ENCODE data around the gene LRP1.

Gene LRP1

GRCh38 chr12:57157588-57158173 is 29.4 kb downstream of the LRP1 start:
- no peak for DNase-seq

- no peak for DNase-seq
Observed at GRCh38 chr12:57158186-57158585, 29.9 kb downstream of the LRP1 start.

GRCh38 chr12:57158665-57159064 is 30.4 kb downstream of the LRP1 start:
- no peak for DNase-seq

- DNase-seq = no peak
Observed at GRCh38 chr12:57159311-57159710, 31.0 kb downstream of the LRP1 start.

- DNase-seq = no peak
Observed at GRCh38 chr12:57160040-57160439, 31.8 kb downstream of the LRP1 start.

GRCh38 chr12:57160741-57161140 is 32.5 kb downstream of the LRP1 start:
- no peak for DNase-seq

- DNase-seq = no peak
Observed at GRCh38 chr12:57161491-57161890, 33.2 kb downstream of the LRP1 start.

GRCh38 chr12:57162553-57163125 is 34.4 kb downstream of the LRP1 start:
- no peak for DNase-seq

- no peak for DNase-seq
Observed at GRCh38 chr12:57164454-57164853, 36.2 kb downstream of the LRP1 start.

GRCh38 chr12:57164966-57165625 is 36.8 kb downstream of the LRP1 start:
- DNase-seq = no peak

- no peak for DNase-seq
Observed at GRCh38 chr12:57165741-57166140, 37.5 kb downstream of the LRP1 start.

GRCh38 chr12:57166971-57167371 is 38.7 kb downstream of the LRP1 start:
- peak; percentile 36 for DNase-seq

- no peak for DNase-seq
Observed at GRCh38 chr12:57168058-57168457, 39.8 kb downstream of the LRP1 start.

- no peak for DNase-seq
Observed at GRCh38 chr12:57169046-57169795, 40.9 kb downstream of the LRP1 start.

GRCh38 chr12:57169969-57170368 is 41.7 kb downstream of the LRP1 start:
- DNase-seq = no peak

- DNase-seq = no peak
Observed at GRCh38 chr12:57170408-57170807, 42.1 kb downstream of the LRP1 start.

GRCh38 chr12:57170927-57171326 is 42.6 kb downstream of the LRP1 start:
- DNase-seq = no peak

- peak; percentile 49 for DNase-seq
Observed at GRCh38 chr12:57171668-57172067, 43.4 kb downstream of the LRP1 start.

- DNase-seq = no peak
Observed at GRCh38 chr12:57173089-57173488, 44.8 kb downstream of the LRP1 start.

GRCh38 chr12:57173683-57174082 is 45.4 kb downstream of the LRP1 start:
- no peak for DNase-seq

GRCh38 chr12:57175428-57176138 is 47.3 kb downstream of the LRP1 start:
- DNase-seq = peak; percentile 35

- DNase-seq = no peak
Observed at GRCh38 chr12:57176139-57176477, 47.8 kb downstream of the LRP1 start.

- no peak for DNase-seq
Observed at GRCh38 chr12:57176846-57177245, 48.6 kb downstream of the LRP1 start.

Measured in amniotic stem cell (primary cell).